Measurements from ENCODE around the gene TMEM250. TPM values are rescaled to one million over a fixed set of nuclear protein-coding genes. Genes with fewer than 3 reads are reported as not detected.

Gene TMEM250
- total RNA-seq, 1 experiment from 2014 or later = 48.3 TPM

GRCh38 chr9:136148766-136149165, 30.1 kb upstream of the TMEM250 start:
- in situ Hi-C loops (cut with HindIII; ENCODE audit: low sequenced_read_pairs) = no loop called here

GRCh38 chr9:136147890-136148714, 29.4 kb upstream of the TMEM250 start:
- in situ Hi-C loops (cut with HindIII; ENCODE audit: low sequenced_read_pairs) = no loop called here
- no peak for DNase-seq (ENCODE audit: low spot score)

More at GRCh38 chr9:136148766-136149165, 30.1 kb upstream of the TMEM250 start:
- no peak for DNase-seq (ENCODE audit: low spot score)

DNA sequence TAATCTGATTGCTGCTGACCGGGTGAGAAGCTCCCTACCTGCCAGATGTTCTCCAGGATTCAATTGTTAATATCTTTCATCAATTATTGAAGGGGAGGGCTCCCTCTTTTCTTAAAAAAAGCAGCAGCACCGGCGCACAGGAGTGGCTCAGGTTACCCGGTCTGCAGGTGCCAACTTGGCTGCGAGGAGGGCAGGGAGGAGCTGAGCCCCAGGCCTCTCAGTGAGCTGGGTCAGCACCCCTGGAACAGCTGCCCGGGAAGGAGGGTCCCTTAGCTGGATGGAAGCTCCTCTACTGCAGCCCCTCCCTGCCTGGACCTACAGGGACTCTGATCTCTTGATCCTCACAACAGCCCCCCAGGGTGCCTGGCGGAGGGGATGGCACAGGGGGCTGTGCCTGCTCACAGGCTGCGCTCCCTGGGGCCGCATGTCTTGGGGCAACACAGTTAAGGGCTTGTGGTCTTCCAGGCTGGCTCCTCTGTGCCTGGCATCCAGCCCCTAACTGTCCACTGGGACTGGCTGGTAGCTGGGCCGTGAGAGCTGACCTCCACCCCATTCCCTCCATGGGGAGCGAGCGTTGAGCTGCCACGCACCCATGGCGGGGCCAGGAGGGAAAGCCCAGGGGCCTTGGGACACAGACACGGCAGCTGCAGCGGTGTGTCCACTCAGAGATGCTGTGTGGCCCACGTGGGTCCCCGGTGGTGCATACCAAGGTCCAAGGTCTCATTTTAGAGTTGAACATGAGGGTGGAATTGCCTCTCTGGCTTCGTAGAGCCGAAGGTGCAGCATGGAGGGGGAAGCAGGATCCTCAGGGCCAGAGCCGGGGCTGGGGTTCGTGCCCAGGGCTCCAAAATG, 28.6 kb upstream of the TMEM250 start:
- in situ Hi-C loops (cut with HindIII; ENCODE audit: low sequenced_read_pairs) = no loop called here

GRCh38 chr9:136146126-136147037, 27.7 kb upstream of the TMEM250 start:
- DNase-seq (ENCODE audit: low spot score) = no peak
- in situ Hi-C loops (cut with HindIII; ENCODE audit: low sequenced_read_pairs) = no loop called here

More for the DNA sequence above, 28.6 kb upstream of the TMEM250 start:
- no peak for DNase-seq (ENCODE audit: low spot score)

- in situ Hi-C loops (cut with HindIII; ENCODE audit: low sequenced_read_pairs) = no loop called here
- DNase-seq (ENCODE audit: low spot score) = no peak
Measured at GRCh38 chr9:136145580-136145979, 26.9 kb upstream of the TMEM250 start.

- in situ Hi-C loops (cut with HindIII; ENCODE audit: low sequenced_read_pairs) = no loop called here
- no peak for DNase-seq (ENCODE audit: low spot score)
Measured at GRCh38 chr9:136144450-136144849, 25.8 kb upstream of the TMEM250 start.

- DNase-seq (ENCODE audit: low spot score) = no peak
- in situ Hi-C loops (cut with HindIII; ENCODE audit: low sequenced_read_pairs) = no loop called here
Measured at GRCh38 chr9:136143215-136144001, 24.7 kb upstream of the TMEM250 start.

DNA sequence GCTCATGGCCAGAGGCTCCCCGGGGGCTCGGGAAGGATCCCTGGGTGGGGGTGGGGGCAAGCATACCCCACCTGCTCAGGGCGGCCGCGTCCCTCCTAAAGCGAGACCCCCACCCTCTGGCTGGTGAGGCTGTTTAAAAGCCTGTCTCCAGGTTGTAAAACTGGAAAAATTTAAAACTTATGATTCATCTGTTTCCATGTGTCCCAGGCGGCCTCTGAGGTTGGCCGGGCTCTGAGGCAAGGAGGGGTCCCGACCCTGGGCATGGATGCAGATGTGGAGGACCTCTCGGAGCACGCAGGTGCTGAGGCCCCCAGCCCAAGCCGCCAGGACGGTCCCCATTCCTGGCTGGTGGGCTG, 24.2 kb upstream of the TMEM250 start:
- DNase-seq (ENCODE audit: low spot score) = no peak
- in situ Hi-C loops (cut with HindIII; ENCODE audit: low sequenced_read_pairs) = no loop called here

GRCh38 chr9:136142414-136142796, 23.7 kb upstream of the TMEM250 start:
- in situ Hi-C loops (cut with HindIII; ENCODE audit: low sequenced_read_pairs) = no loop called here
- DNase-seq (ENCODE audit: low spot score) = no peak

GRCh38 chr9:136141682-136142413, 23.2 kb upstream of the TMEM250 start:
- no peak for DNase-seq (ENCODE audit: low spot score)
- in situ Hi-C loops (cut with HindIII; ENCODE audit: low sequenced_read_pairs) = no loop called here

GRCh38 chr9:136140966-136141365, 22.3 kb upstream of the TMEM250 start:
- no peak for DNase-seq (ENCODE audit: low spot score)
- in situ Hi-C loops (cut with HindIII; ENCODE audit: low sequenced_read_pairs) = no loop called here

DNA sequence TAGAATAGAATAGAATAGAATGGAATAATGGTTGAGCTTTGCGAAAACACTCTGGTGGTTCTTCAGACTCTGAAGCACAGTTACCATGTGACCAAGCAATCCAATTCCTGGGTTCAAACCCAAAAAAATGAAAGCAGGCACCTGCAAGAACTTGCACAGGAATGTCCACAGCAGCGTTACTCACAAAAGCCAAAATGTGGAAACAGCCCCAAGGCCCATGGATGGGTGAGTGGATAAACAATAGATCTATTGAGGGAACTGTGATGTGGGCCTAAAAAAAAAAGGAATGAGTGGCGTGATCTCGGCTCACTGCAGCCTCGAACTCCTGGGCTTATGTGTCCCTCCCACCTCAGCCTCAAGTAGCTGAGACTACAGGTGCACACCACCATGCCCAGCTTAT, 21.4 kb upstream of the TMEM250 start:
- in situ Hi-C loops (cut with HindIII; ENCODE audit: low sequenced_read_pairs) = no loop called here
- DNase-seq (ENCODE audit: low spot score) = no peak

DNA sequence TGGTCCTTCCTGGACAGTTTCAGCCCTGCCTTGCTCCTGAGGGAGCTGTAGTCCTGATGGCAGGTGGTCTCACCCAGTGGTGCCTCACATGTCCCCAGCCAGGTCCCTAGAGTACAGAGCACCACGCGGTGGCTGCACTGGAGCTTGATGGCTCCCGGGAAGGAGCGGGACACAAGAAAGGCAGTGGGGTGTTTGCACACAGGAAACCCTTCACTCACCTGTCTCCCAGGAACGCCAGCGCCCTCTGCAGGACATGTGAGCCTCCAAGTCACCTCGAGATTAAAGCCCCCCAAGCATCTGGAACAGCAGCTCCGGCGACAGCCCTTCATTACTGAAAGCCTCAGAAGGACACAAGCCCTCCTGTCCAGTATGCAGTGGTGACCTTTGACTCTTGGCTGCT, 19.9 kb upstream of the TMEM250 start:
- in situ Hi-C loops (cut with HindIII; ENCODE audit: low sequenced_read_pairs) = loop anchor here (5.0 kb wide), 1 partner anchor 69 kb away; the partner anchor contains the start of gene LHX3
- DNase-seq (ENCODE audit: low spot score) = peak; percentile 44

- in situ Hi-C loops (cut with HindIII; ENCODE audit: low sequenced_read_pairs) = loop anchor here (5.0 kb wide), 1 partner anchor 70 kb away; the partner anchor contains the start of gene LHX3
- DNase-seq (ENCODE audit: low spot score) = no peak
Measured at GRCh38 chr9:136137321-136138265, 18.9 kb upstream of the TMEM250 start.

GRCh38 chr9:136136127-136136925, 17.7 kb upstream of the TMEM250 start:
- no peak for DNase-seq (ENCODE audit: low spot score)
- in situ Hi-C loops (cut with HindIII; ENCODE audit: low sequenced_read_pairs) = loop anchor here (5.0 kb wide), 1 partner anchor 71 kb away; the partner anchor contains the start of gene LHX3

Measured in G401 (cell line).